ENCODE measurements around the gene SLC2A1.

The SLC2A1 gene

DNA sequence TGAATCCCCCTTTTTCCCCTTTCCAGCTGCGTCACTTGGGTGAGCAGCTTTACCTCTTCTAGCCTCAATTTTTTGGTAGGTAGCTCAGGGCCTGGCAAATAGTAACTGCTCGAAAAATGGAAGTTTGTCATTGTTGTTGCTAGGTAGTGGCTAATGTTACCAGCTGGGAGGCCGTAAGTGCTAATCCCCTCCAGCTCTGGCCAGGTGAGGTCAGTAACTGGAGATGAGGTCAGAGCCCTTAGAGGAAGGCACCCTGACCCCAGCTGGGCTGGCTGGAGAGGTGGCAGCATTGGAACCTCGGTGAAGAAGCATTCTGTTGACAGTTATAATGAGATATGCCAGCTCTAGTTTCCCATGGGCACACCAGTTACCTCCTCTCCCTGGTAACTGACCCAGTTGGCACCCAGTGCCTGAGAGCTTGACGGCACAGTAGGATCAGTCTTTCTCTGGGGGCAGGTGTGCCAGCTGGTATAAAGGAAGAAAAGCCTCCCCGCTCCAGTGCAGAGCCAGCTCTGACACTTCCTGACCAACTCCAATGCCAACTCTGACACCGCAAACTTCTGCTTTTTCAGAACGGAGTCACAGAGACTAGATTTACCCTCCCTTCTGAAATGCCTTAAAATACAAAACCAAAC, 35.0 kb upstream of the SLC2A1 start:
- Histone ChIP-seq H2AK5ac (ENCODE audit: low read length) (peak overlapping the region; percentile 38), H3K18ac (ENCODE audit: low read length) (peak overlapping the region; percentile 22), H2BK120ac (ENCODE audit: low read depth, low read length) (no peak overlapping the region), H3K56ac (ENCODE audit: low read length) (peak overlapping the region; percentile 64), H3K79me2 (ENCODE audit: control insufficient read depth, insufficient read depth, low read length) (no peaks in the 10 kb centered on the region), H3K4me2 (ENCODE audit: low read length) (no peak overlapping the region), H3K4ac (ENCODE audit: low read depth, low read length) (no peak overlapping the region), H4K5ac (ENCODE audit: low read length) (no peak overlapping the region), H3K4me3 (ENCODE audit: low read length) (no peak overlapping the region), H3K36me3 (ENCODE audit: control insufficient read depth, insufficient read depth, low read length) (no peaks in the 10 kb centered on the region), H3K4me1 (ENCODE audit: control insufficient read depth, low read depth, low read length) (peaks cover 5% of the 10 kb centered on the region), H3K79me1 (ENCODE audit: low read length) (no peaks in the 10 kb centered on the region), H4K8ac (ENCODE audit: low read depth, low read length) (no peak overlapping the region), H3K23ac (ENCODE audit: low read length) (no peak overlapping the region), H3K27ac (ENCODE audit: low read depth, low read length) (no peak overlapping the region), H3K27me3 (ENCODE audit: insufficient read depth, low read length, poor library complexity) (no peaks in the 10 kb centered on the region), H3K9ac (ENCODE audit: low read length) (no peak overlapping the region), H2BK15ac (replicated peaks; ENCODE audit: low read depth) (peak overlapping the region; percentile 23), H2BK5ac (ENCODE audit: low read length) (no peak overlapping the region)
- DNase-seq = peak; percentile 81
- no CpG with 5 or more reads among the region's 8 CpGs for WGBS (ENCODE audit: extremely low coverage, insufficient coverage, low lambda C conversion rate)

DNA sequence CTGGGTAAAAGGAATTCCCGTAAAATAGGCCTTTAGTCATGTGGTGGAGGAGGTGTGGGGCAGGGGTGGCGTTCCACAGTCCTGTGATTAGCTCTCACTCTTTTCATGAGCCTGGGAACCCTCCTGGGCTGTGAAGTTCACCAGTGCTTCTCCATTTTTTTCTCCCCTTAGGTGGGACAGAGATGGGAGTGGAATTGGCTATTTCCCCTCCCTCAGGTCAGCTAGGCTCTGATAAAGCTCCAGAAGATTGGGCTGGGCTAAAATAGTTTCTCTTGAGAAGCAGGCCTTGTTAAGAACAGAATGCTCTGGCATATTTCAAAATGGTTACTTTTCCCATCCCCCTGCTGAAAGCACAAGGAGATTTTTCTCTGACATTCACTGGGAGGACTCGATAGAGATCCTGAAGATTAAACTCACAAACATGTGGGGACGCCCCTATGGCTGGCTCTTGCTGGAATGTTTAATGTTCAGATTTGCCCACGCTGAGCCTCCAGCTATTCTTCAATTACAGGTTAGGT, 33.4 kb upstream of the SLC2A1 start:
- H3K36me3 ChIP-seq (ENCODE audit: control insufficient read depth, insufficient read depth, low read length) = no peaks in the 10 kb centered on the region
- peak overlapping the region; percentile 79 for H2BK120ac ChIP-seq (ENCODE audit: low read depth, low read length)
- H3K27me3 ChIP-seq (ENCODE audit: insufficient read depth, low read length, poor library complexity) = no peaks in the 10 kb centered on the region
- H3K23ac ChIP-seq (ENCODE audit: low read length) = no peak overlapping the region
- no CpG with 5 or more reads among the region's 5 CpGs for WGBS (ENCODE audit: extremely low coverage, insufficient coverage, low lambda C conversion rate)
- no peak overlapping the region for H3K4ac ChIP-seq (ENCODE audit: low read depth, low read length)
- H2BK15ac ChIP-seq (replicated peaks; ENCODE audit: low read depth) = peak overlapping the region; percentile 28
- DNase-seq = no peak
- H3K79me2 ChIP-seq (ENCODE audit: control insufficient read depth, insufficient read depth, low read length) = no peaks in the 10 kb centered on the region
- no peak overlapping the region for H3K4me2 ChIP-seq (ENCODE audit: low read length)
- no peak overlapping the region for H3K9ac ChIP-seq (ENCODE audit: low read length)
- H3K56ac ChIP-seq (ENCODE audit: low read length) = no peak overlapping the region
- H3K18ac ChIP-seq (ENCODE audit: low read length) = peak overlapping the region; percentile 85
- no peaks in the 10 kb centered on the region for H3K79me1 ChIP-seq (ENCODE audit: low read length)
- no peak overlapping the region for H3K4me3 ChIP-seq (ENCODE audit: low read length)
- no peak overlapping the region for H3K27ac ChIP-seq (ENCODE audit: low read depth, low read length)
- H4K5ac ChIP-seq (ENCODE audit: low read length) = no peak overlapping the region
- peaks cover 5% of the 10 kb centered on the region for H3K4me1 ChIP-seq (ENCODE audit: control insufficient read depth, low read depth, low read length)
- H2BK5ac ChIP-seq (ENCODE audit: low read length) = no peak overlapping the region
- no peak overlapping the region for H4K8ac ChIP-seq (ENCODE audit: low read depth, low read length)
- H2AK5ac ChIP-seq (ENCODE audit: low read length) = no peak overlapping the region

DNA sequence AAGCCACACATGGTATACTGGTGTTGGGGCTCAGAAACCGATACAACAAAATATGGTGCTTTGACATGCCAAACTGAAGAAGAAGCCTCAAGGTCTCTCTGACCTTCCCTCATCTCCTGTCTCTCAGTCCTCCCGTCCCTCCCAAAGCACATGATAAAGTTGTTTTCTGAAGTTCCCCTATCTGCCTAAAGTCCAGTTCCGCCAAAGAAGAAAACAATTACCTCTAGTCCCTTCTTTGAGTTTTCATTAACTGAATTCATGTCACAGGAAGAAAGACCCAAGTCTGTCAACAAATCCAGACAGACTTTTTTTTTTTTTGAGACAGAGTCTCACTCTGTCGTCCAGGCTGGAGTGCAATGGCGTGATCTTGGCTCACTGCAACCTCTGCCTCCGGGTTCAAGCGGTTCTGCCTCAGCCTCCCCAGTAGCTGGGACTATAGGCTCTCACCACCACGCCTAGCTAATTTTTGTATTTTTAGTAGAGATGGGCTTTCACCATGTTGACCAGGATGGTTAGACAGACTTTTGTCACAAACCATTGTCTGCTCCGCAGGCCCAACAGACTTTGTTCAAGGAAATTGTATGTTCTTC, 32.2 kb upstream of the SLC2A1 start:
- Histone ChIP-seq H3K79me1 (ENCODE audit: low read length) (no peaks in the 10 kb centered on the region), H3K27ac (ENCODE audit: low read depth, low read length) (no peak overlapping the region), H3K9ac (ENCODE audit: low read length) (no peak overlapping the region), H3K4me2 (ENCODE audit: low read length) (no peak overlapping the region), H3K56ac (ENCODE audit: low read length) (no peak overlapping the region), H3K4me3 (ENCODE audit: low read length) (no peak overlapping the region), H3K27me3 (ENCODE audit: insufficient read depth, low read length, poor library complexity) (no peaks in the 10 kb centered on the region), H3K23ac (ENCODE audit: low read length) (no peak overlapping the region), H4K5ac (ENCODE audit: low read length) (no peak overlapping the region), H3K4ac (ENCODE audit: low read depth, low read length) (no peak overlapping the region), H2BK5ac (ENCODE audit: low read length) (no peak overlapping the region), H4K8ac (ENCODE audit: low read depth, low read length) (no peak overlapping the region), H3K79me2 (ENCODE audit: control insufficient read depth, insufficient read depth, low read length) (no peaks in the 10 kb centered on the region), H3K18ac (ENCODE audit: low read length) (no peak overlapping the region), H2AK5ac (ENCODE audit: low read length) (no peak overlapping the region), H3K36me3 (ENCODE audit: control insufficient read depth, insufficient read depth, low read length) (no peaks in the 10 kb centered on the region), H2BK15ac (replicated peaks; ENCODE audit: low read depth) (no peak overlapping the region), H2BK120ac (ENCODE audit: low read depth, low read length) (no peak overlapping the region), H3K4me1 (ENCODE audit: control insufficient read depth, low read depth, low read length) (peaks cover 5% of the 10 kb centered on the region)
- DNase-seq = no peak
- no CpG with 5 or more reads among the region's 9 CpGs for WGBS (ENCODE audit: extremely low coverage, insufficient coverage, low lambda C conversion rate)

DNA sequence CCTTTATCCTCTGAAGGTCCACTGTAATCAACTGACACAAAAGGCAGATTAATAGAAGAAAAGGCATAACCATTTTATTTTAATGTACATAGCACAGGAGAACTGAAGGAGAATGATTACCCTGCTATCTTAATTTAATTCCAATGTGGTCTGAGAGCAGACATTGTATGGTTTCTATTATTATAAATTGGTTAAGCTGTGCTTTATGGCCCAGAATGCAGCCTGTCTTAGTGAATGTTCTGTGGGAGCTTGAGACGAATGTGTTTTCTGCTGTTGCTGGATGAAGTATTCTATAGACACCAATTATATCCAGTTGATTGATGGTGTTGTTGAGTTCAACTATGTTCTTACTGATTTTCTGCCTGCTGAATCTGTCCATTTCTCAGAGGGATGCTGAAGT, 25.0 kb upstream of the SLC2A1 start:
- Histone ChIP-seq H3K23ac (ENCODE audit: low read length) (no peak overlapping the region), H4K8ac (ENCODE audit: low read depth, low read length) (no peak overlapping the region), H3K18ac (ENCODE audit: low read length) (no peak overlapping the region), H2BK5ac (ENCODE audit: low read length) (no peak overlapping the region), H3K36me3 (ENCODE audit: control insufficient read depth, insufficient read depth, low read length) (no peaks in the 10 kb centered on the region), H3K79me2 (ENCODE audit: control insufficient read depth, insufficient read depth, low read length) (no peaks in the 10 kb centered on the region), H3K4me3 (ENCODE audit: low read length) (no peak overlapping the region), H3K4me2 (ENCODE audit: low read length) (no peak overlapping the region), H3K79me1 (ENCODE audit: low read length) (no peaks in the 10 kb centered on the region), H2BK120ac (ENCODE audit: low read depth, low read length) (no peak overlapping the region), H3K4me1 (ENCODE audit: control insufficient read depth, low read depth, low read length) (peaks cover 21% of the 10 kb centered on the region), H3K56ac (ENCODE audit: low read length) (no peak overlapping the region), H4K5ac (ENCODE audit: low read length) (no peak overlapping the region), H2BK15ac (replicated peaks; ENCODE audit: low read depth) (no peak overlapping the region), H2AK5ac (ENCODE audit: low read length) (no peak overlapping the region), H3K27me3 (ENCODE audit: insufficient read depth, low read length, poor library complexity) (no peaks in the 10 kb centered on the region), H3K4ac (ENCODE audit: low read depth, low read length) (no peak overlapping the region), H3K27ac (ENCODE audit: low read depth, low read length) (no peak overlapping the region), H3K9ac (ENCODE audit: low read length) (no peak overlapping the region)
- DNase-seq = no peak
- no CpG with 5 or more reads among the region's 1 CpG for WGBS (ENCODE audit: extremely low coverage, insufficient coverage, low lambda C conversion rate)

DNA sequence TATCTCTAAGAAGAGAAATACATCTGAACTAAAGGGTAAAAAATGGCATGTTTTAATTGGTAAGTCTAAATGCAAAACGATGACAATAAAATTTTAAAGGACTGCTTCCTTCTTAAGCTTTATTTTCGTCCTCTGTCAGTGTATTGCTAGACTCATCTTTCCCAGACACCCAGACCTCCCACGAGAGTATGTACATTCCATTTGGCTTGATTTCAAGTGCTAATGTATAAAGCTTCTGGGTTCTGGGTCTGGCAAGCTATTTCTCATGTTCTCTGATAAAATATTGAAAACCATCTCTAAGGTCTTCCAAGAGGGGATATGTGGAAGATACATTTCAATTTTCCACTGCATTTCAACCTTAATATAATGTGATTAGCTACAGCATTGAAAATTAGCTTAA, 24.6 kb upstream of the SLC2A1 start:
- H2BK5ac ChIP-seq (ENCODE audit: low read length) = no peak overlapping the region
- no peak overlapping the region for H2AK5ac ChIP-seq (ENCODE audit: low read length)
- no peaks in the 10 kb centered on the region for H3K36me3 ChIP-seq (ENCODE audit: control insufficient read depth, insufficient read depth, low read length)
- H2BK120ac ChIP-seq (ENCODE audit: low read depth, low read length) = no peak overlapping the region
- no peak overlapping the region for H4K5ac ChIP-seq (ENCODE audit: low read length)
- H3K4ac ChIP-seq (ENCODE audit: low read depth, low read length) = no peak overlapping the region
- no peaks in the 10 kb centered on the region for H3K27me3 ChIP-seq (ENCODE audit: insufficient read depth, low read length, poor library complexity)
- WGBS (ENCODE audit: extremely low coverage, insufficient coverage, low lambda C conversion rate) = no CpG with 5 or more reads among the region's 3 CpGs
- H3K4me2 ChIP-seq (ENCODE audit: low read length) = no peak overlapping the region
- no peak overlapping the region for H3K27ac ChIP-seq (ENCODE audit: low read depth, low read length)
- no peak overlapping the region for H2BK15ac ChIP-seq (replicated peaks; ENCODE audit: low read depth)
- no peak overlapping the region for H3K56ac ChIP-seq (ENCODE audit: low read length)
- no peak overlapping the region for H3K18ac ChIP-seq (ENCODE audit: low read length)
- no peak overlapping the region for H3K23ac ChIP-seq (ENCODE audit: low read length)
- H3K4me1 ChIP-seq (ENCODE audit: control insufficient read depth, low read depth, low read length) = peaks cover 23% of the 10 kb centered on the region
- H4K8ac ChIP-seq (ENCODE audit: low read depth, low read length) = no peak overlapping the region
- no peak overlapping the region for H3K9ac ChIP-seq (ENCODE audit: low read length)
- no peak overlapping the region for H3K4me3 ChIP-seq (ENCODE audit: low read length)
- DNase-seq = no peak
- no peaks in the 10 kb centered on the region for H3K79me2 ChIP-seq (ENCODE audit: control insufficient read depth, insufficient read depth, low read length)
- H3K79me1 ChIP-seq (ENCODE audit: low read length) = no peaks in the 10 kb centered on the region

Data from mesendoderm (in vitro differentiated cells).